Measurements from ENCODE around the gene CROT.

DNA sequence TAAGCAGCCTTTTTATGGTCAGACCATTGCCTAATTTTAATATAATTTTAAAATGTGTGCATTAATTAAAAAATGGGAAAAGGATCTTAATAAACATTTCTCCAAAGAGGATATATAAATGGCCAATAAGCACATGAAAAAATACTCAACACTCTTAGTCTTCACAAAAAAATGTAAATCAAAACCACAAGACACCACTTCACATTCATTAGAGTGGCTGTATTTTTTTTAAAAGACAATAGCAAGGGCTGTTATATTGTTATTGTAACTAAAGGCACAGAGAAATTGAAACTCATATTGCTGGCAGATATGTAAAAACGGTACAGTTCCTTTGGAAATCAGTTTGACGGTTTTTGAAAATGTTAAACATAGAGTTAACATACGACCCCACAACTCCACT, 3.2 kb upstream of the CROT start:
- TF ChIP-seq POLR2A (IDR thresholded peaks at IDR 0.05) = no peak
- TF ChIP-seq, protein P1, sequence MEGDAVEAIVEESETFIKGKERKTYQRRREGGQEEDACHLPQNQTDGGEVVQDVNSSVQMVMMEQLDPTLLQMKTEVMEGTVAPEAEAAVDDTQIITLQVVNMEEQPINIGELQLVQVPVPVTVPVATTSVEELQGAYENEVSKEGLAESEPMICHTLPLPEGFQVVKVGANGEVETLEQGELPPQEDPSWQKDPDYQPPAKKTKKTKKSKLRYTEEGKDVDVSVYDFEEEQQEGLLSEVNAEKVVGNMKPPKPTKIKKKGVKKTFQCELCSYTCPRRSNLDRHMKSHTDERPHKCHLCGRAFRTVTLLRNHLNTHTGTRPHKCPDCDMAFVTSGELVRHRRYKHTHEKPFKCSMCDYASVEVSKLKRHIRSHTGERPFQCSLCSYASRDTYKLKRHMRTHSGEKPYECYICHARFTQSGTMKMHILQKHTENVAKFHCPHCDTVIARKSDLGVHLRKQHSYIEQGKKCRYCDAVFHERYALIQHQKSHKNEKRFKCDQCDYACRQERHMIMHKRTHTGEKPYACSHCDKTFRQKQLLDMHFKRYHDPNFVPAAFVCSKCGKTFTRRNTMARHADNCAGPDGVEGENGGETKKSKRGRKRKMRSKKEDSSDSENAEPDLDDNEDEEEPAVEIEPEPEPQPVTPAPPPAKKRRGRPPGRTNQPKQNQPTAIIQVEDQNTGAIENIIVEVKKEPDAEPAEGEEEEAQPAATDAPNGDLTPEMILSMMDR (IDR thresholded peaks at IDR 0.05) = no peak

Data from ovary (tissue), 3 donors.